Dendritic cell treated with granulocyte-macrophage colony-stimulating factor and Interleukin-4, amounts not matched to agents 40 ng/mL and 50 ng/mL, for 4 days (primary cell): Measurements from ENCODE around the gene TCERG1.

ENCODE experiments used
- H3K27ac Mint-ChIP-seq: one replicate; pipeline ENCODE4 v1.8.0; 2022; ENCODE audit warnings: mild to moderate bottlenecking, mixed read lengths
- H3K27me3 Mint-ChIP-seq: one replicate; pipeline ENCODE4 v1.8.0; 2022; ENCODE audit warnings: mild to moderate bottlenecking, mixed read lengths
- H3K36me3 Mint-ChIP-seq: one replicate; pipeline ENCODE4 v1.8.0; 2022; ENCODE audit warnings: low read depth, mixed read lengths
- H3K4me1 Mint-ChIP-seq: one replicate; pipeline ENCODE4 v1.8.0; 2022; ENCODE audit warnings: low read depth, mixed read lengths
- H3K4me3 Mint-ChIP-seq: one replicate; pipeline ENCODE4 v1.8.0; 2022; ENCODE audit warnings: mild to moderate bottlenecking, moderate library complexity, mixed read lengths
- H3K9me3 Mint-ChIP-seq: one replicate; pipeline ENCODE4 v1.8.0; 2022; ENCODE audit warnings: mixed read lengths
- intact Hi-C: fragments of 100-400 bp; cut with micrococcal nuclease; formaldehyde crosslinking; loops from one replicate; pipeline ENCODE4 v1.15.0; 2022

Gene TCERG1

DNA sequence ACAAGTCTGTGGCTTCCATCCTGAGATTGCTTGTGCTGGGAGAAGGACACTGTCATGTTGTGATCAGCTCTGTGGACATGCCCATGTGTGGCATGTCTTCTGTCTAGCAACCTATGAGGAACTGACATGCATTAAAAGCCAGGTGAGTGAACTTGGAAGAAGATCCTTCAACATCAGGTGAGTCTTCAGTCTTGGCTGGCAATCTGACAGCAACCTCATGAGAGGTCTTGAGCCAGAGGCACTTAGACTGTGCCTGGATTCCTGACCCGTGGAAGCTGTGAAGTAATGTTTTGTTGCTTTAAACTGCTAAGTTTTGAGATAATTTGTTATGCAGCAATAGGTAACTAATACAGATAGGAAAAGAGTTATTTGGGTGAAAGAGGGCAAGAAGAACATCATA lies 6.8 kb upstream of the TCERG1 start:
- intact Hi-C loops = no loop called here
- H3K27ac Mint-ChIP-seq = no peak overlapping the region
- no peaks in the 10 kb centered on the region for H3K4me1 Mint-ChIP-seq
- H3K4me3 Mint-ChIP-seq = no peak overlapping the region
- H3K36me3 Mint-ChIP-seq = no peaks in the 10 kb centered on the region
- H3K27me3 Mint-ChIP-seq = peaks cover 5% of the 10 kb centered on the region
- H3K9me3 Mint-ChIP-seq = no peaks in the 10 kb centered on the region

DNA sequence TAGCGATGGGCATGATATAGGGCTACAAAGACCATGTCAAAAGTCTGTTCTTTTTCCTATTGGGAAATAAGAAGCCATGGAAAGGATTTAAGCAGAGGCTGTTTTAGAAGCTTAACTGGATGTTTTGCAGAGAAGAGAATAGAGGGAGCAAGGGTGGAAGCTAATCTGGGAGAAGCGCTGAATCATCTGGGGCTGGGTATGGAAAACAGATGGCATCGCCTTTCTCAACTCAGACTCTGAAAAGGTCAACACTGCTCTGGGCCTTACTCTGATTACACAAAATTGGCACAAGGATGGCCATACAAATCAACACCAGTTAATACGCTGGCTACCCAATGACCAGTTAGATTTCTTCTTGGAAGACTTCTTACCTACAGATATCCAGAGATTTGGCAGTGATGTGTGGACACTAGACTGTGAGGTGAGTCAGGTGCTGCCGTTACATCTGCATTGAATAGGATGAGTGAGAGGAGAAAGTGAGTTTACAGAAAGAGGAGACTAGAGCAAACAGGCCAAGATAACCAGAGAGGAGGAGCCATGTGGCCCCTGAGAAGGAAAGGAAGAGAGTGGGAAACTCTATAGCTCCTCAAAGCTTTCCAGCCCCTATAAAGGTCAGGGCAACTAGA lies 6.2 kb upstream of the TCERG1 start:
- no peaks in the 10 kb centered on the region for H3K4me1 Mint-ChIP-seq
- intact Hi-C loops = no loop called here
- no peak overlapping the region for H3K27ac Mint-ChIP-seq
- no peaks in the 10 kb centered on the region for H3K9me3 Mint-ChIP-seq
- no peak overlapping the region for H3K4me3 Mint-ChIP-seq
- H3K36me3 Mint-ChIP-seq = no peaks in the 10 kb centered on the region
- H3K27me3 Mint-ChIP-seq = peaks cover 5% of the 10 kb centered on the region

DNA sequence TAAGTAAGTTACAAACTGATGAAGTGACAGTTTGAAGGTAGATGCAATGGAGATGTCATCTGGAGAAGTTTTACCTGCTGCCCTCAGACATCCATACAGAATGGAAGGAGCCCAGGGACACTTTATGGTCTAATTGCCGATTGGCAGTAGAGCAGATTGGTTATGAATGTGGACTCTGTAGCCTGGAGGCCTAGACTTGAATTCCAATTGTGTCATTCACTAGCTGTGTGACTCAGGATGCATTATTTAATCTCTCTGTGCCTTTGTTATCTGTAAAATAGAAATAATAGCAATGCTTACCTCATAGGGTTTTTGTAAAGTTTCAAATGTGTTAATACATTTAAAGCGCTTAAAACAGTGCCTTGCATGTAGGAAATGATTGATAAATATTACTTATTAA lies 5.2 kb upstream of the TCERG1 start:
- Mint-ChIP-seq H3K9me3 (no peaks in the 10 kb centered on the region), H3K27ac (no peak overlapping the region), H3K36me3 (no peaks in the 10 kb centered on the region), H3K4me1 (no peaks in the 10 kb centered on the region), H3K27me3 (peaks cover 3% of the 10 kb centered on the region), H3K4me3 (no peak overlapping the region)
- intact Hi-C loops = no loop called here

DNA sequence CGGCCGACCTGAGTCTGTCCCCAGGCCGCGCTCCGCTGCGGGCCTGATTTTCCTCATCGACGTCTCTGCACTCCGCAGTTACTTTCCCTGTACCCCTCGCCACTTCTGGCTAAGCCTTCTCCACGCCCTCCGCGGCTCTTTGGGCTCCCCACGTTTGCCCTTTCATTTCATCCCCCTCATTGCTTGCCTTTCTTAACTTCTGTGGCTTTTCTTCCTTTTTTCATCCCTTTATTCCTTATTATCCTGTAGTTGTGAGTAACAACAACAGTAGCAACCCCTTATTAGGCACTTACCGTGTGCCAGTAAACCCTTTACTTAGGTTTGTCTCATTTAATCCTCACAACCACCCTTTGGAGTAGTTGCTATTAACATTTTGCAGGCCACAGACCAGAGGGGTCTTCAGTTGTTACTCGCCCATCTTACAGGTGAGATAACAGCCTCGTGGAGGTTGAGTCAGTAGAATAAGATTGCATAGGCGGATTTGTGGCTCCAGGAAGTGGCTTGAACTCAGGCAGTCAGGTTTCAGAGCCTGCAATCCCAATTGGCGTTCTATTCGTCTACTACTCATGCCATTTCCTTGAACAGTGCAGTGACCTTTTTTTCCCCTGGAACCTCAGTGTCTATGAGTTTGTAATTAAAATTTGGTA lies 724 bp downstream of the TCERG1 start:
- intact Hi-C loops = loop anchor here (1.0 kb wide), 1 partner anchor 266 kb away; the partner anchor contains the start of gene LARS1
- Mint-ChIP-seq H3K27ac (peak overlapping the region; percentile 92), H3K9me3 (no peaks in the 10 kb centered on the region), H3K4me1 (peaks cover 29% of the 10 kb centered on the region), H3K4me3 (peak overlapping the region; percentile 84), H3K27me3 (no peaks in the 10 kb centered on the region), H3K36me3 (peaks cover 12% of the 10 kb centered on the region)

DNA sequence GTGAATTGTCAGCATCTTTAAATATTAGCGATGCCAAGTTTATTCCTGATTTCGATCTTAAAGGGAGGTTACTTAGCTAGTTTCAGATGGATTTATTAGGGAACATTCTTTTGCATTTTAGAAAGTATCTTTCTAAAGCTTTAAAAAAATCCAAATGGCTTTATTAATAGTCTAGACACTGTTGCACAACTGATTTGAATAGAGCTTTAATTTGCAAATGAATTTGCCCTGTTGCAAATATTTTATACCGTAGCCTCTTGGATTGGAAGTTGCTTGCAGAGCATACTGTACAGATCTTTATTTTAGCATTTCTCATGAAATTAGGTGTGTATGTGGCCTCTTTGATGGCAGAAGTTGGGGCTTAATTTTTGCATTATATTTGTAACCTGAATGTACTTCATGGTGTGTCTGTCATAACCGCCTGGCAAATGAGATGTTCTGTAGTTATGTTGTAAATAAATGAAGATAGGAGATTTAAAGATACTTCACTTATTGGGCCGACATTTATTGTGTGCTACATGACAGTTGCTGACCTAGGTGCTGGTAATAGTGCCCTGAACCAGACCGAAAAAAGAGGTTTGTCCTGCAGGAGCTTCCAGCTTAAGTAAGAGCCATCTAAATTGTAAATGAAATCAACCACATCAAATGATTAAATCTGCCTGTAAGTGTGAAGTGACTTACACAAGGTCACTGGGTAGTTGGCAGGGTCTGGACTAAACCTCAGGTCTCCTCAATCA lies 1.8 kb downstream of the TCERG1 start:
- Mint-ChIP-seq H3K4me3 (peak overlapping the region; percentile 84), H3K9me3 (no peaks in the 10 kb centered on the region), H3K27me3 (no peaks in the 10 kb centered on the region), H3K27ac (peak overlapping the region; percentile 92), H3K4me1 (peaks cover 29% of the 10 kb centered on the region), H3K36me3 (peaks cover 17% of the 10 kb centered on the region)
- intact Hi-C loops = no loop called here

DNA sequence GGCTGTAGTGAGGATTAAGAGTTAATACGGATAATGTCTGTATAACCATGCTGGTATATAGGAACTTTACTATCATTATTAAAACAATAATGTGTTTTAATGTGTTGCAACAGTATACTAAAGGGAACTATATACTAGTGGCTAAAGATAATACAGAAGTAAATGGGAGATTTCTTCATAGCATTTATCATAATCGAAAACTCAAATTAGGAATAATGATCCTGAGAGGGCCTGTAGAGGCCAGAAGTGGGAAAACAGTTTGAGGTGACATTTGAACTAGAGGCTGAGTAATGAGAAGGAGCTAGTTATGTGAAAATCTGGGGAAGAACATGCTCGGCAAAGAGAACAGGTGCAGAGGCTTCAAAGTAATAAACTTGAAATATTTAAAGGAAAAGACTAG lies 2.9 kb downstream of the TCERG1 start:
- Mint-ChIP-seq H3K4me1 (peaks cover 29% of the 10 kb centered on the region), H3K27me3 (no peaks in the 10 kb centered on the region), H3K9me3 (no peaks in the 10 kb centered on the region), H3K4me3 (no peak overlapping the region), H3K27ac (no peak overlapping the region), H3K36me3 (peaks cover 28% of the 10 kb centered on the region)
- intact Hi-C loops = no loop called here

DNA sequence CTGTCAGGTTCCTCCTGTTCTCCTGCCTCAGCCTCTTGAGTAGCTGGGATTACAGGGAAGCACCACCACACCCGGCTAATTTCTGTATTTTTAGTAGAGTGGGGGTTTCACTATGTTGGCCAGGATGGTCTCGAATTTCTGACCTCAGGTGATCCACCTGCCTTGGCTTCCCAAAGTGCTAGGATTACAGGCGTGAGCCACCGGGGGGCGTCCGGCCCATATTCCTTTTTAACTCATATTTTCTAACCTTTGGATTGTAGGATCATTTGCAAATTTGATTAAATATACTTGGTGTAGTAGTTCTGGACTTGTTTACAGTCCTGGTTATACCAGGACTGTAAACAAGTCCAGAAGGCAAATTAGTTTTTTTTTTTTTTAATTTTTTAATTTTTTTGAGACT lies 4.3 kb downstream of the TCERG1 start:
- intact Hi-C loops = no loop called here
- Mint-ChIP-seq H3K9me3 (no peaks in the 10 kb centered on the region), H3K27me3 (no peaks in the 10 kb centered on the region), H3K4me3 (no peak overlapping the region), H3K27ac (no peak overlapping the region), H3K4me1 (peaks cover 29% of the 10 kb centered on the region), H3K36me3 (peaks cover 42% of the 10 kb centered on the region)

DNA sequence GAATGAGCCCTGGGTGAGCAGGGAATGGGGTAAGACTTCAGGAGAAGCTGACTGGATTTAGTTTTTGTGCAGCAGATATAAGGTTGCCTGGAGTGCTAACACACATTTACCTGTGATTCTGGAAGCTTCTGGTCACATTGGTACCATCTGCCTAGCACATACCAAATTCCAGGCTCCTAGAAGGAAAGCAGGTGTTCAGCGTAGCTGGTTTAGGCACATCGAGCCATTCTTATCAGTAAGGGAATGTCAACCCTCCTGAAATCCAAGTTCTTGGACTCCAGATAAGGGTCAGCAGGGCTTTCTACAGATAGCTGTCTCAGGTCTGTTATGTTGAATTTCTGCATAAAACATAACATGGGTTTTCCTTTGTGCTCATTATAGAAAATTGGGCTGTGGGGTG lies 10.3 kb downstream of the TCERG1 start:
- peaks cover 85% of the 10 kb centered on the region for H3K36me3 Mint-ChIP-seq
- no peaks in the 10 kb centered on the region for H3K4me1 Mint-ChIP-seq
- H3K27me3 Mint-ChIP-seq = no peaks in the 10 kb centered on the region
- H3K4me3 Mint-ChIP-seq = no peak overlapping the region
- no peaks in the 10 kb centered on the region for H3K9me3 Mint-ChIP-seq
- no peak overlapping the region for H3K27ac Mint-ChIP-seq
- intact Hi-C loops = no loop called here

DNA sequence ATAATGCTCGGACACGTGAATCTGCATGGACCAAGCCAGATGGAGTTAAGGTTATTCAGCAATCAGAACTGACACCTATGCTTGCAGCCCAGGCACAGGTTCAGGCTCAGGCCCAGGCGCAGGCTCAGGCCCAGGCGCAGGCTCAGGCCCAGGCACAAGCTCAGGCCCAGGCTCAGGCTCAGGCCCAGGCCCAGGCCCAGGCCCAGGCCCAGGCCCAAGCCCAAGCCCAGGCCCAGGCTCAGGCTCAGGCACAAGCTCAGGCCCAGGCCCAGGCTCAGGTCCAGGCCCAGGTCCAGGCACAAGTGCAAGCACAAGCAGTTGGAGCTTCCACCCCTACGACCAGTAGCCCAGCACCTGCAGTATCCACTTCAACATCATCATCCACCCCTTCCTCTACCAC lies 11.8 kb downstream of the TCERG1 start:
- H3K36me3 Mint-ChIP-seq = peaks cover 95% of the 10 kb centered on the region
- H3K4me1 Mint-ChIP-seq = no peaks in the 10 kb centered on the region
- no peak overlapping the region for H3K4me3 Mint-ChIP-seq
- no peak overlapping the region for H3K27ac Mint-ChIP-seq
- H3K9me3 Mint-ChIP-seq = no peaks in the 10 kb centered on the region
- intact Hi-C loops = no loop called here
- no peaks in the 10 kb centered on the region for H3K27me3 Mint-ChIP-seq

DNA sequence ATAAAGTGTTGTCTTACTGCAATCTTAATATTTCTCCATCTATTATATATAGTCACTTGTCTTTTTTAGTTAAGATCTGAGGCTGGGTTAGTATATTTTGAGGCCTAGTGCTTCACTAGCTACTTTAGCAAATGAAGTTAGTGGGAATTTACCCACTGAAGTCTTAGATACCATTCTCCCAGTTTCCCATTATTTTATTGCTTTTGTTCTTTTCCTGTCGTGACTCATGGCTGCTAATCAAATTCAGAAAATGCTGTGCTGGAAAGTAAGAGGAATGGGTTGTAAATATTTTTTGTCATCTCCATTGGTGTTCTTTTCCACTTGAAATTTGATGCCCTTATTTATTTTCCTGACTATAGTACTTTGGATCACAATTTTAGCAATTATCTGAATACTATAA lies 14.2 kb downstream of the TCERG1 start:
- Mint-ChIP-seq H3K4me1 (no peaks in the 10 kb centered on the region), H3K27ac (no peak overlapping the region), H3K4me3 (no peak overlapping the region), H3K27me3 (no peaks in the 10 kb centered on the region), H3K36me3 (peaks cover 95% of the 10 kb centered on the region), H3K9me3 (no peaks in the 10 kb centered on the region)
- intact Hi-C loops = loop anchor here (10.0 kb wide), 3 partner anchors 187 to 337 kb away; no protein-coding TSS in a partner anchor

DNA sequence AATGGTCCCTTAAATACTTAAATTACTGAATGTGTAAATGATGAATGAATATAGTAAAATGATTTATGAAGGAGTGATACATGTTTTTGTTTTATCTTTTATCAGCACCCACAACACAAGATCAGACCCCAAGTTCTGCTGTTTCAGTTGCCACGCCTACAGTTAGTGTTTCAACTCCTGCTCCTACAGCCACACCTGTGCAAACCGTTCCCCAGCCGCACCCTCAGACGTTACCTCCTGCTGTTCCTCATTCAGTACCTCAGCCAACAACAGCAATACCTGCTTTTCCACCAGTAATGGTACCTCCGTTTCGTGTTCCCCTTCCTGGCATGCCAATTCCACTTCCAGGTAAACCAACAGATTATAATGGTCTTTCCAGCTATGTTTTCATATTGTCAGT lies 16.3 kb downstream of the TCERG1 start:
- intact Hi-C loops = loop anchor here (10.0 kb wide), 3 partner anchors 189 to 339 kb away; no protein-coding TSS in a partner anchor
- H3K9me3 Mint-ChIP-seq = no peaks in the 10 kb centered on the region
- H3K4me1 Mint-ChIP-seq = no peaks in the 10 kb centered on the region
- H3K36me3 Mint-ChIP-seq = peaks cover 88% of the 10 kb centered on the region
- no peak overlapping the region for H3K27ac Mint-ChIP-seq
- no peaks in the 10 kb centered on the region for H3K27me3 Mint-ChIP-seq
- H3K4me3 Mint-ChIP-seq = no peak overlapping the region

DNA sequence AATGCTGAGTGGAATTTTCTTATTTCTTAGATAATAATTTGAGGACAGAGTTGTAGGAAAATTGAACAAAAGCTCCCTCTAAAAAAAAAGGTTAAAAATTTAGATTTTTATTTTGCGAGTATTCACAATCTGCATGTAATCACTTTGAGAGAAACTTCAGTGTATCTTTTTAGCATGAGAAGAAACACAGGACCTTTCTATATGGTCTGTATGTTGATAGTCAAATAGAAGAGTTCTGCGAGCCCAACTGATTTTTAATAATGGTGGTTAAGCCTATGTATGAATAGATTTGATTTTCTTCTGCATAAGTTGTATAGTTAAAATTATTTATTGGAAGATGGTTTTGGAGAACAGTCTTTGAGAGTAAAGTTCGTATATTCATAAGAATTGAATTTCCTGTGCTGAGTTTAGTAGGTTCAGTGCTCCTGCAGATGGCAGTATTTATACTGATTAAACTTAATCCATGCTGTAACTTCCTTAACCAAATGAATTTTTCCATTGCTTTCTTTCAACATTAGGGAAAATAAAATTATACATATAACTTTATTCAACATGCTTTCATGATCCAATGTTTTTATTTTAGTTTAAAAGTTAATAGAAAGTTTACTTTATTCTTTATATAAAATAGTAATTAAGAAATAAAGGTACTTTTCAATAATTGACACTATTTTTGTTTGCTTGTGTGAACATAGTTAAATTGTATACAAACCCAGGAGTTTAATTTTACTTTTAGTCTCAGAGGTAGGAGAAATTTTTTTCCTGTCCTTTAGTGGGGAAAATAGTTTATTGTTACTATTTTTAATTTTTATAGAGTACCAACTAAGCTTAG lies 19.6 kb downstream of the TCERG1 start:
- H3K27ac Mint-ChIP-seq = no peak overlapping the region
- no peak overlapping the region for H3K4me3 Mint-ChIP-seq
- intact Hi-C loops = loop anchor here (10.0 kb wide), 3 partner anchors 192 to 342 kb away; no protein-coding TSS in a partner anchor
- no peaks in the 10 kb centered on the region for H3K4me1 Mint-ChIP-seq
- no peaks in the 10 kb centered on the region for H3K9me3 Mint-ChIP-seq
- H3K36me3 Mint-ChIP-seq = peaks cover 78% of the 10 kb centered on the region
- no peaks in the 10 kb centered on the region for H3K27me3 Mint-ChIP-seq

DNA sequence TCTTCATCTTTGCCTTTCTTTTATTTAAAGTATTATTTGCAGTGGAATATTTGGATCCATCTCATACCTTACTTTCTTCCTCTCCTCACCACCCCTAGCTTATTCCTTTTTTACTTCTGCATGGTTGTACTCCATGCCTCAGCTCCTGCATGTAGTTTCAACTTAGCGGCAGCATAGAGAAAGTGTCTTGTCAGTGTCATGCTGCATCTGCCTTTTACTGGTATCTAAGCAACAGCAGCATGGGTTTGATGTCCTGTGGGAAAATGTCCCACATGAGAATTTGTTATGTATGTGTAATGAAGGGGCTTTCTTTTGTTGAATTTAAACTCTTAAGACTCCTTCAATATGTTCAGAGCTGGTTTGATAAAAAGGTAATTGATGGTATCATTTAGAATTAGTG lies 20.6 kb downstream of the TCERG1 start:
- intact Hi-C loops = loop anchor here (10.0 kb wide), 3 partner anchors 193 to 343 kb away; no protein-coding TSS in a partner anchor
- peaks cover 79% of the 10 kb centered on the region for H3K36me3 Mint-ChIP-seq
- no peak overlapping the region for H3K27ac Mint-ChIP-seq
- H3K27me3 Mint-ChIP-seq = no peaks in the 10 kb centered on the region
- H3K4me1 Mint-ChIP-seq = no peaks in the 10 kb centered on the region
- H3K4me3 Mint-ChIP-seq = no peak overlapping the region
- no peaks in the 10 kb centered on the region for H3K9me3 Mint-ChIP-seq
